GM03348 (cell line): ENCODE data around the gene MYL2.
"Not testable (repeated sequence)": the region's sequence is repeated elsewhere in the genome, so short reads cannot be mapped to it uniquely, and the experiment has no call there.

Experiments
- DNase-seq: peaks from one replicate; pipeline ENCODE4 v3.0.0; 2012; ENCODE audit warnings: low spot score

Gene MYL2, protein sequence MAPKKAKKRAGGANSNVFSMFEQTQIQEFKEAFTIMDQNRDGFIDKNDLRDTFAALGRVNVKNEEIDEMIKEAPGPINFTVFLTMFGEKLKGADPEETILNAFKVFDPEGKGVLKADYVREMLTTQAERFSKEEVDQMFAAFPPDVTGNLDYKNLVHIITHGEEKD

DNA sequence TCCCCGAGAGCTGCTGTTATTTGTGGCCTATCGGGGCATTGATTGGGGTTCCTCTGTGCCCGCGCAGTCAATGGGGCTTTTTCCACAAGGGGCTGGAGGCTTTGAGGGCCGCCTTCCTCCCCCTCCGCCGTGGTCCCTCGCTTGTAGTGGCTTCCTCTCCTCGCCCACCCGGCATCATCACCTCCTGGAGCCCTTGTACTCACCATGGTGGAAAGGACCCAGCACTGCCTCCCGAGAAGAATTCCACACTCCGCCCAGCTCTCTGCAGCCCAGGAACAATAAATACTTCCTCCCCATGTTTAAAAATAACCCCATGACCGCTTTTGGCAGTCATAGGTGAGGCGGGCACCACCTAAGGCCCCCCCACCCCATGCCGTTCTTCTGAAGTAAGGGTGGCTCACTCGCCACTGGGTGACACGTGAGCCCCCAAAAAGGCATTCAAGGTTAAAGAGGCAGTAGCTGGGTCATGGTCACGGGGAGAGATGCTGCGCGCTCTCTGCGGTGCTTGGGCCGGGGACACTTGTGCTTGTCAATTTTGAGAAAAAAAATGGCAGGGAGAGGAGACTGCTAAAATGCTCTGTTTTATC is at the start of gene MYL2:
Gene MYL2 (minus strand): TSS at position 256 of the 587 bp plus-strand sequence. CDS start 50 bp downstream, at position 206.
- DNase-seq, result no peak

DNA sequence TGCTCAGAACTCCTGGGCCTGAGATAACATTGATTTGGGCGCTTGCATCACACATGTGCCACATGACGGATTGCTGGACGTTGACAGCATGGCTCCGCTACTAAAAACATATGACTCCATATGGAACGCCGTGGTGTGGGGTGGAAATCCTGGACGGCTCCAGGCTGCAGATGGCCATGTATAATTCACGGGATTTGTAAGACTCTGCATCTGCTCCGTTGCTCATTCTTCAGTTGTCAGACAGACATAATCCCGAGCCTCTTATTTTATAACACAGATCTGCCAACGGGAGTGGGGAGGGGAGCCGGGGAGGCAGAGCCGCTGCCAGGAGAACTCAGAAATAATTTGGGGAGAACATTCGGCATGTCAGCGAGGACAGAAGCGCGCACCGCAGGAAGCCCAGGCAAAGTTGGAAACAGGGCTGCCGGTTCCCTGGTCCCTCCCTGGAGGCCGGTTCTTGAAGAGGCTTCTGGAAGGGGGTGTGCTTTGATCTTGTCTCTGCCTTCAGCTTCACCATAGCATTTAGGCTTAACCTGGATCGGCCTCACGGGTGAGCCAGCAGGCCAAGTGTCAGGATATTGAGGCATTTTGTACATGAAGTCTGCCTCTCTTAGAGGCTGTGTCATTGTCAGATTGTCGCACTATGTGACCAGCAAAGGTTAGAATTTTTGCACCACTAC is 45.8 kb upstream of the MYL2 start:
- DNase-seq, result no peak

DNA sequence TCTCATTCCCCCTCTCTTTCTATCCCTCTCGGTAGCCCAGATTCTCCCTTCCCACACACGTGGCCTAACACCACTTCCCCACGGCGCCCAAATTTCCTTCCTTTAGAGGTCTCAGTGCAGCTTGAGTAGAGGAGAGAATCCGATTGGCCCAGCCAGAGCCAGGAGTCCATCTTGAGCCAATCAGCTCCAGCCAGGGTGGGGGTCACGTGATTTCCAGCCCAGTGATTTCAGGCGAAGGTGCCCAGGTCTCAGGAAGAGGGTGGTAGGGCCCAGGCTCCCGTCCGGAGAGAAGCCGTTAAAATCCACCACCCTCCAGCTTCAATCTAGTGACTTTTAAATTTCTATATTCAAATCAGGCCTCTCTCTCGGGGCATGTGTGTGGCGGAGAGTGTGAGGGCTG is 45.2 kb upstream of the MYL2 start:
- DNase-seq, result no peak

DNA sequence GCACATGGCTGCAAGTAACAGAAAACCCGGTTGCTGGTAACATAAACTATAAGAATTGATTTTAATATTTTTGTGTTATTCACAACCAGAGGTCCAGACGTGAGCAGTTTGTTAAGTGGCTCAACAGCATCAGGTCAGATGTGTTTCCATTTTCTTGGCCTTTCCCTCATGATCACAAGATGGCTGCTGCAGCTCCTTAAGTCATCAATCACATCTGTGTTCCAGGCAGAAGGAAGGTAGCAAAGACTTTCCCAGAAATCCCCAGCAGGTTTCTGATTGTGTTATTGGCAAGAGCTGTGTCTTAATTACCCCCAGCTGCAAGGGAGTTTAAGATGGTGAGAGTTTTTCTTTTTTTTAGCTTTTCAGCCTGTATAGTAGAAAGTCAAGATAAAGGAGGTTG is 40.4 kb upstream of the MYL2 start:
- no peak for DNase-seq

DNA sequence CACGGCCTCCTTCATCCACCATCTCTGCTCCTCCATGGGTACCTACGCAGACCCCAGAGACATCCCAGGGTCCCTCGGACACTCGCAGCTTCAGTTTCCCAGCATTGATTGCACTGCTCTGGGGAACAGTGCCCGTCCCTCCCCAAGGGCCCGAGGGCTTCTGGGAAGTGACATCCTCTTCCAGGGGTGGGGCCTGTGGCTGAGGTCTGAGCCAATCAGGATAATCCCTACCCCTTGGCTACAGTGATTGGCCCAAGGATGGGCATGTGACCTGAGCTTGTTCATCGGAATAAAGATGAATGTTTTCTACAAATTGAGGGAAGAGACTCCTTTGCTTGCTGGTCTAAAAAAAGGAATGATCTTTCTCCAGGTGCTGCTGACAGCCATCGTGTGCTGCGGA is 37.3 kb upstream of the MYL2 start:
- no peak for DNase-seq

DNA sequence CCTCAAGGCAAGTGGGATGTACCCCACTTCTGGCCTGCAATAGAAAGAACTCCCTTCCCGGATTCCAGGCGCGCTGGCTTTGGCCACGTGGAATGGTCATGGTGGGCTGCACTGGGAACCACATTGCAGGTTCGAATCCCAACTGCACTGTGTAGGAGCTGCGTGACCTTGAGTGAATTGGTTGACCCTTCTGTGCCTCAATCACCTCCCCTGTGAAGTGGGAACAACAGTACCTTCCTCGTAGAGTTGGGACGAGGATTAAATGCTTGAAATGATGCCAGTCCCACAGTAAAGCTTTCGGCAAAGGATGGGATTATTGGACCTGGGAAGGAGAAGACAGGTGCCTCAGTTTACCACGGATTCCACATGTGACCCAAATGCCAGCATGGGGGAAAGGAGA is 36.8 kb upstream of the MYL2 start:
- DNase-seq, result no peak

DNA sequence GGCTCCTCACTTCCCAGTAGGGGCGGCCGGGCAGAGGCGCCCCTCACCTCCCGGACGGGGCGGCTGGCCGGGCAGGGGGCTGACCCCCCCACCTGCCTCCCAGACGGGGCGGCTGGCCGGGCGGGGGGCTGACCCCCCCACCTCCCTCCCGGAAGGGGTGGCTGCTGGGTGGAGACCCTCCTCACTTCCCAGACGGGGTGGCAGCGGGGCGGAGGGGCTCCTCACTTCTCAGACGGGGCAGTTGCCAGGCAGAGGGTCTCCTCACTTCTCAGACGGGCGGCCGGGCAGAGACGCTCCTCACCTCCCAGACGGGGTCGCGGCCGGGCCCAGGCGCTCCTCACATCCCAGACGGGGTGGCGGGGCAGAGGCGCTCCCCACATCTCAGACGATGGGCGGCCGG is 30.5 kb upstream of the MYL2 start:
- not testable (repeated sequence) for DNase-seq

DNA sequence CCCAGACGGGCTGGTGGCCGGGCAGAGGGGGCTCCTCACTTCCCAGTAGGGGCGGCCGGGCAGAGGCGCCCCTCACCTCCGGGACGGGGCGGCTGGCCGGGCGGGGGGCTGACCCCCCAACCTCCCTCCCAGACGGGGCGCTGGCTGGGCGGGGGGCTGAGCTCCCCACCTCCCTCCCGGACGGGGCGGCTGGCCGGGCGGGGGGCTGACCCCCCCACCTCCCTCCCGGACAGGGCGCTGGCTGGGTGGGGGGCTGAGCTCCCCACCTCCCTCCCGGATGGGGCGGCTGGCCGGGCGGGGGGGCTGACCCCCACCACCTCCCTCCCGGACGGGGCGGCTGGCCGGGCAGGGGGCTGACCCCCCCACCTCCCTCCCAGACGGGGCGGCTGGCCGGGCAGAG is 30.1 kb upstream of the MYL2 start:
- DNase-seq, result not testable (repeated sequence)

DNA sequence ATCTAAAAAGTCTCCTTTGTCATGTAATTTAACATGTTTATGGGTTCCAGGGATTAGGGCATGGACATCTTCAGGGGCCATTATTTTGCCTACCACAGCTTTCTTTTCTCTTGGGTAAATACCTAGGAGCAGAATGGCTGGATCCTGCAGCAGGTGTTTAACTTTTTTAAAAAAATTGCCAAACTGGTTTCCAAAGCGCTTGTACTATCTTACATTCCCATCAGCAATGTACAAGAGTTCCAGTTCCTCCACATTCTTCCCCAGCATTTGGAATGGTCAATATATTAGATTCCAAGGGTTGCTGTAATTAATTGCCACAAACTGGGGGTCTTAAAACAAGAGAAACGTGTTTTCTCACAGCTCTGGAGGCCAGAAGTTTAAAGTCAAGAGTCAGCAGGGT is 27.7 kb upstream of the MYL2 start:
- no peak for DNase-seq

DNA sequence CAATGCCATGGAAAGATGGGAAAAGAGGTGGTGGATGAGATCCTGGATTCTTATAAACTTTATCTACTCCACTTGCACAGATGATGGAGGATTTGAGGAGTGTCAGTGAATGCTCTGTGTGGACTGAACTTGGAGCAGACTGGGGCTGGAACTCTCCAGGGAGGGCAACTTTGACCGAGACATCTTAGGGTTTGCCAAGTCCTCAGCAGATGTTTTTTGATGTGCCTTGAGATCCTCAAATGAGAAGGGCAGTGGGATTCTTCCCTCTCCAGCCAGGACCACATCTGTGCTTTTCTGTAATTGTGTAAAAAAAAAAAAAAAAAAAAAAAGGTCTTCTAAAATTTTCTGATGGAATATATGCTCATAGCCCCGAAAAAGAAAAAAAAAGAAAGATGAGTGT is 23.0 kb upstream of the MYL2 start:
- no peak for DNase-seq

DNA sequence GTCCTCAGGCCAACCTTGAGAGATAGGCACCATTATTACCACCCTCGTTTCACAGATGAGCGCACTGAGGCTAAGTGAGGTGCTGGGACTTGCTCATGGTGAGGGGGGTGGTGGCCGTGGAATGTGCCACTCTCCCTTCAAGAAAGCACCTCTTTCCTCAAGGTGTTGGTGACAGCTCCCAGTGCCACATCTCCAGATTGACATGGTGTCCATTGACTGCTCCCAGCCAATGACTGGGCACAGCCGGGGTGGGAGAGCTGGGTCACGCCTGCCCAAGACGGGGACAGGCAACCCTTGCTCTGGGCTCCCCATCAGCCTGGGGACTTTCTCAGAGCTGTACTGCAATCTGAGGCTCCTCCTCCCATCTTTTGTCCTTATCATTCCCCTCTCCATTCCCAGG is 21.0 kb upstream of the MYL2 start:
- no peak for DNase-seq

DNA sequence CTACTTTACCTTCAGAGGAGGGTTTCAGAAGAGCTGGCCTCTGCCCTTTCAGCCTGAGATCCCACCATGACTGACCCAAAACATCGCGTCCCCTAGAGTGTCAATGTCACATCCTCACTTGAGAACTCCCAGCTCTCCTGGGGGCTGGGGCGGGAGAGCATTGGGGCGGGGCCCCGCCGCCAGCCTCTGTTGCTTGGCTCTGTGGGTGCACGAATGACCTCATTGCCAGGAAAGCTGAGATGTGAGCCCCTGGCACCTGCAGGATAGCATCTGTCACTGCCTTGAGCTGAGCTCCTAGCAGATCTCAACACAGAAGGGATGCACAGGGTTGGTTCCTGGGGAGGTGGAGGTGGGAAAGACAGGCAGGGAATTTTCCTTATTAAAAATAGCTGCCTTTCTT is 20.6 kb upstream of the MYL2 start:
- DNase-seq, result no peak

DNA sequence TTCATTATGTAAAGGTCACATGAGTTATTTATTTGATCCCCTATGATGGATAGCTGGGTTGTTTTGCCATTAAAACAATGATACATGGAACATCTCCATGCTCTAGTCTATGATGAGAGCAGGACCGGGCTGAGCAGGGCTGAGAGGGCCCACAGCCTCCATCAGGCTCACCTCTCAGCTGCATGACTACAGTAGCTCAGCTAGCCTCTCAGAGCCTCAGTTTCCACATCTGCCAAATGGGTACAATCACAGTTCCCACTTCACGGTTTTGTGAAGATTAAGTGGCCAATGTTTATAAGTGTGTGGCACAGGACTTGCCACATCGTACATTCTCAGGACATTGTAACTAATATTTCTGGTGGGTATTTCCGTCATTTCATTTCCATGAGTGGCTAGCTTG is 19.9 kb upstream of the MYL2 start:
- no peak for DNase-seq

DNA sequence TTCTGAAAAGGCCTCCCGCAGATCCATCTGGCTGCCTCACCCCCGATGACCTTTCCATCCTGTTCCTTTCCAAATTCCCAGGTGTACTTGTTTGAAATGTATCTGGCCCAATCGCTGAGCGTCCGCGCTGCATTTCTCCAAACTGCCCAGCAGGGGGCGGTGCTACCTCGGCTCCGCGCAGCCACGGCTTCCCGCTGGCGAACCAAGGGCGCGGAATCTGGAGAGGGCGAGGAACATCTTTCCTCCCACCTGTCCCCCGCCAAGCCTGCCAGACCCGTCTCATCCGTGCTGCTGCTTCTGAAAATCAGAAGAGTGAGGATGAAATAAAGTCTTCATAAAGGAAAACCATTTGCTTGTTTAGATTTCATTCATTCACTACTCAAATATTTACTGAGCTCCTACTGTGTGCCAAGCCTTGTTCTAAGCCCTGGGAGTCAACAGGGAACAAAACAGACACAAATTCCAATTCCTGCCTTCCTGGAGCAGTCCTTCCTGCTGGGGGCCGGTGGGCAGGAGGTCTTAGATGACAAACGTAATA is 16.8 kb upstream of the MYL2 start:
- peak; percentile 82 for DNase-seq

DNA sequence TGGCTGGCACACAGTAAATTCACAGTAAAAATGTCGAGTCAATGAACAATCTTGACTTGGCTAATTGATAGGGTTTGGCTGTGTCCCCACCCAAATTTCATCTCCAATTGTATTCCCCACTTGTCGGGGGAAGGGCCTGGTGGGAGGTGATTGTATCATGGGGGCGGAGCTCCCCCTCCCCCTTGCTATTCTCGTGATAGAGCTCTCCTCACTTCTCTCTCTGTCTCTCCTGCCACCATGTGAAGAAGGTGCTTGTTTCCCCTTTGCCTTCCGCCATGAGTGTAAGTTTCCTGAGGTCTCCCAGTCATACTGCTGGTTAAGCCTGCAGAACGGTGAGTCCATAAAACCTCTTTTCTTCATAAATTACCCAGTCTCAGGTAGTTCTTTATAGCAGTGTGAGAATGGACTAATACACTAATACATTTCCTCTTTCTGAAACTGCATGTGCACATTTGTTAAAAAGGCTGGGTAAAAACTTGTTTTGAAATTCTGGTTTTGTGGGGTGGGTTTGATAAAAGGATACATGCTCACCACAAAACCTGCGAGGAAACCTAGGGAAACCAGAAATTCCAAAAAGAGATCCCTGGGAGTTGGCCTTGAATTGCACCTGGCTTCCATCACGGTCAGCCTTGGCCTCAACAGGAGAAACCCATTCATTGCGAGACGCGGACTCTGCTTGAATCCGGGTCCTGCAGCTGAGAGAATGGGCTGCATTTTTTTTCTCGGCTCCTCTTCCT is 16.2 kb upstream of the MYL2 start:
- no peak for DNase-seq

DNA sequence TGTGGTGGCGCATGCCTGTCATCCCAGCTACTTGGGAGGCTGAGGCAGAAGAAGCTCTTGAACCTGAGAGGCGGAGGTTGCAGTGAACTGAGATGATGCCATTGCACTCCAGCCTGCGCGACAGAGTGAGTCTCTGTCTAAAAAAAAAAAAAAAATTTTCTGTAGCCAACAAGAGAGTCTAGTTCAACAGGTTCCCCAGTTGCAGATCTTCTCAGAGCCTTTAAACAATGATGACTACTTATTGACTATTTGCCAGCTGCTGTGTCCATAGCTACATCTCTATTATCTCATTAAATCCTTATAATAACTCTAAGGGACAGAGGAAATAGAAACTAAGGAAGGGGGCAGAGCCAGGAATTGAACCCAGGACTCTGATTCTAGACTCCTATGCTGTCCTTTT is 15.2 kb upstream of the MYL2 start:
- no peak for DNase-seq

DNA sequence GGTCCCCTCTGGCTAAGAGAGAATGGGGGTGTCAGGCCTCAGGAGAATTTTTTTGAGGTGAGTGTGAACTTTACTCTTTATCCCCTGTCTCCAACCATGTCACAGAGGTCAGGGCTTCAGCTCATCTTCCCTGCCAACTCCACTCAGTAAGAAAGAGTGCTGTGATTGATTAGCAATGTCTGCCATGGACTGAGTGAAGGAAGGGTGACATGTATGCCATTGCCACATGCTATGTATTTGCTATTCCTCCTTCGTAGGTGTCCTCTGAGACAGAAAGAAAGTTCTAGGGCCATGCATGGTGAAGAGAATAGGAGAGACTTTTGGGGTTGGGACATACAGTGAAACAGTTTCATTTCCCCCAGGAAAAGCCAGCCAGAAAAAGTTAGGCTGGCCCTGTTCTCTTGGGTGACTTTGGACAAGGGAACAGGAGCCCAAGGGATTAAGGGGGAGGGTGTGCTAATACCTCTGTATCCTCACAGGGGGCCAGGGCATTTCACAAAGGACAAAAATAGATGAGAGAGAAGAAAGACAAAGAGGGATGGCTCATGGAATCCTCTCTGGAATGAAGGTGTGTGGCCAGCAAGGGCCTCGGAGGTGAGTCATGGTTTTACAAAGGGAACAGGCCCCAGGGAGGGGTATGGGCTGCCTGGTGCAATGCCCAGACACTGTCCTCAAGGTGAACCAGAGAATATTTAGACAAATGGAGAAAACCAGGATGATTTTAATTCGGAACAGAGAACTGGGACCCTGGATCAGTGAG is 13.9 kb upstream of the MYL2 start:
- peak; percentile 15 for DNase-seq

DNA sequence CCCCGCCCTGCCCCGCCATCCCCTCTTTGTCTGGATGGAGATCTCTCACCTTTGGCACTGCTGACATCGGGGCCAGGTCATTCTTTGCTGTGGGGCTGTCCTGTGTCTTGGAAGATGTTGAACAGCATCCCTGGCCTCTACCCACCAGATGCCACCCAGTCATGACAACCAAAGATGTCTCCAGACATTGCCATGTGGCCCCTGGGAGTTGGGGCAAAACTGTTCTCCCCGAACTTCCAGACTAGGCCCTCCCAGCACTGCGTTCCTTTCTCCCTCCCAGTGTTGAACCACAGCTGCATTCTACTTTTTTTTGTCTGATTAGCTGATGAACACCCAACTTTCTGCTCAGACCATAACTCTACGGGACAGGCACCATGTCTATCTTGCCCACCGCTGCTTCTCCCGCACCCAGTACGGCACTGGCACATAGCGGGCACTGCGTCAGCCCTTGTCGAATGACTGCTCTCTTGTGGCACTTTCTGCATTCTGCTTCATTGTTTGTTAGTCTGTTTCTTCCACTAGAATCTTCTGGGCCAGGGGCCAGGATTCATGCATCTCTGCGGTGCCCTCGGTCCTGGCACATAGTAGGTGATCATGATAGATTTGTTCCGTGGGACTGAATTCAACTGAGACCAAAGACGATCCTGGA is 13.1 kb upstream of the MYL2 start:
- DNase-seq, result no peak

DNA sequence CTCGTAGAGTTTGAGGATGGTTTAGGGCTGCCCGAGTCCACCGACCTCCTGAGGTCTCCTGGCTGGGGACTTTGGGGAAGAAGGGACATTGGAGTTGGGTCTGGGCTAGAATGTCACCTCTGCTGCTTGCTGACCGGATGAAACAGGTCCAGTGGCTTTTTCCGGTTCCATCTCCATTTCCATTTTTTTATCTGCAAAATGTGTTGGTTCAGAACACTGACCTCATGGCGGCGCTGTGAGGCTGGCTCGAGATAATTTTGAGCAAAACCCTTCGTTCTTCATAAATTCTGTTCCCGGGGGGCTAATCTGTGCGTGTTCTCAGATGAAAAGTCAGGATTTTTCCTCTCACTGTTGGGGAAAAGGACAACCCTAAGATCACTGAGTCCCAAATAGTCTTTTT is 11.7 kb upstream of the MYL2 start:
- DNase-seq, result no peak

DNA sequence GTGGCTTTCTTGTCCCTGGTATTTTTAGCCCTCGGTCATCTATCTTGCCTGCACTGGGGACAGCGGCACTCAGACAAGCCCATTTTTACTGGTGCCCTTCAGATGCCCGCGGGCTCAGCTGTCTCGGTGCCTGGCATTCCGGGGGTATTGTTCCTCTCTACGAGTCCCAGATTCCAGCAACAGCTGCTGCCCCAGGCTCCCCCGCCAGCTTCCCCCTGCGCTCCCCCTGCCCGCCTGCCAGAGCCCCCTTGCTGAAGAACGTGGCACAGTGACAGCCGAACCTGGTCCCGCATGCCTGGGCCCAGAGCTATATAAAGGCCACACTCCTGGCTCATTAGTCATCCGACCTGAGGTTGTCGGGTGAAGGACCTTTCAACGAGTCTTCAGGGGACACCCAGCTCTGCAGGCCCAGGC is 10.9 kb upstream of the MYL2 start:
- no peak for DNase-seq
